Colonic mucosa (tissue), 4 donors: Measurements from ENCODE around the gene STK32C. TPM values are rescaled to one million over a fixed set of nuclear protein-coding genes. Genes with fewer than 3 reads are reported as not detected.
"Not testable (repeated sequence)": the region's sequence is repeated elsewhere in the genome, so short reads cannot be mapped to it uniquely, and the experiment has no call there.

Experiments used
- DNase-seq: peaks from one replicate; pipeline ENCODE4 v3.0.0-alpha.2; 2020
- H3K27ac ChIP-seq: fragments of 200-600 bp; one replicate; pipeline ENCODE4 v1.8.0; 2021
- H3K27me3 ChIP-seq: fragments of 200-600 bp; one replicate; pipeline ENCODE4 v1.8.0; 2021
- H3K36me3 ChIP-seq: fragments of 200-600 bp; one replicate; pipeline ENCODE4 v1.8.0; 2021
- H3K4me1 ChIP-seq: fragments of 200-600 bp; one replicate; pipeline ENCODE4 v1.8.0; 2021; ENCODE audit warnings: mild to moderate bottlenecking
- H3K4me3 ChIP-seq: fragments of 200-600 bp; one replicate; pipeline ENCODE4 v1.8.0; 2021
- H3K9ac ChIP-seq, 2 donors: one replicate each; pipeline ENCODE4 v1.7.0; 2013; ENCODE audit warnings: control low read depth in 2 of 2, low read depth in 2 of 2, low read length in 2 of 2
- H3K9me3 ChIP-seq: fragments of 200-600 bp; one replicate; pipeline ENCODE4 v1.8.0; 2021
- intact Hi-C: fragments of 100-400 bp; cut with DNase I; formaldehyde crosslinking; loops from one replicate; pipeline ENCODE4 v1.14.1; 2022
- total RNA-seq, 2 donors: library from RNA; stranded (reverse); fragmentation: NEBNext Ultra II Directional in 1 of 2; extraction: Animal tissue kit (Norgen Biotek cat#: 25700) in 1 of 2; gene quantifications; one replicate each; pipeline ENCODE4 v1.2.1, GENCODE V29; 2021
- TF ChIP-seq, protein P1 (sequence below): fragments of 200-600 bp; IDR thresholded peaks from one replicate; pipeline ENCODE4 v1.8.0; 2022; ENCODE audit warnings: antibody characterized with exemption, mild to moderate bottlenecking
- donor health status: healthy.
- donor health status: DM: no; HTN: no; CAD: no.
- donor health status: DM: no; HTN: no; CAD: no.

The STK32C gene
- total RNA-seq, 2 donors from 2014 or later, result 9.2 to 14.5 TPM

DNA sequence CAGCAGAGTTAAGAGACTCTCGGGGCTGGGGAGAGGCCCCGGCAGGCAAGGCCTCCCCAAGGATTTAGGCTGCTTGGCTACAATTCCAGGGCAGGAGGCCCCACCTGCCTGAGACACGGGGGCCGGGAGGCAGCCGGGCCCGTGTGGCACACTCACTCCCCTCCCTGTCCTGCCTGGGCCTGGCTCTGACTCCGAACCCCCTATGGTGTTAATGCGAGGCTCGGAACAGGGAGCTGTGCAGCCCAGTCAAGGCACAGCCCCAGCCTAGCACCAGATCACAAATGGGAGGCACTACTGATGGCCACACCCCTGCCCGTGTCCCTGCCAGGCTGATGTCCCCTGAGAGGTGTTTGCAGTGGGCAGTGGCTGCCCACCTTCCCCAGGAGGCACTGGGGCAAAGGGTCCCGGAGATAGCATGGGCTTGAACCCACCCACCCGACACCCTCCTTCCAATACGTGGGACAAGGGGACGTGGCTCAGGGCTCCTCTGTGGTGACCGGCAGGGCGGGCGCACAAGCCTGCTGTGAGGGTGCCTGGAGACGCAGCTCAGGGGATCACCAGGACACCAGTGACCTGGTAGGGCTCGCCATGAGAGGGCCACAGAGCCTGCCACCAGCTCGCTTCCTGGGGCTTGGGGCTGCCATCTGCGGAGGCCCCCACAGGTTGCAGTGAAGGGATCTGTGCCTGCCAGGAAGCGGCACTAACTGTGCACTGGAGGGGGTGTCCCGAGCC lies 84.0 kb downstream of the STK32C start:
- Histone ChIP-seq H3K9me3 (no peaks in the 10 kb centered on the region), H3K27ac (no peak overlapping the region), H3K36me3 (no peaks in the 10 kb centered on the region), H3K27me3 (no peaks in the 10 kb centered on the region), H3K9ac (peak overlapping the region in 1 of 2 donors; percentile 24), H3K4me3 (no peak overlapping the region), H3K4me1 (no peaks in the 10 kb centered on the region)
- no peak for DNase-seq
- intact Hi-C loops, result loop anchor here (2.0 to 10.0 kb wide), 3 partner anchors 129 to 421 kb away; no protein-coding TSS in a partner anchor
- TF ChIP-seq, protein P1, sequence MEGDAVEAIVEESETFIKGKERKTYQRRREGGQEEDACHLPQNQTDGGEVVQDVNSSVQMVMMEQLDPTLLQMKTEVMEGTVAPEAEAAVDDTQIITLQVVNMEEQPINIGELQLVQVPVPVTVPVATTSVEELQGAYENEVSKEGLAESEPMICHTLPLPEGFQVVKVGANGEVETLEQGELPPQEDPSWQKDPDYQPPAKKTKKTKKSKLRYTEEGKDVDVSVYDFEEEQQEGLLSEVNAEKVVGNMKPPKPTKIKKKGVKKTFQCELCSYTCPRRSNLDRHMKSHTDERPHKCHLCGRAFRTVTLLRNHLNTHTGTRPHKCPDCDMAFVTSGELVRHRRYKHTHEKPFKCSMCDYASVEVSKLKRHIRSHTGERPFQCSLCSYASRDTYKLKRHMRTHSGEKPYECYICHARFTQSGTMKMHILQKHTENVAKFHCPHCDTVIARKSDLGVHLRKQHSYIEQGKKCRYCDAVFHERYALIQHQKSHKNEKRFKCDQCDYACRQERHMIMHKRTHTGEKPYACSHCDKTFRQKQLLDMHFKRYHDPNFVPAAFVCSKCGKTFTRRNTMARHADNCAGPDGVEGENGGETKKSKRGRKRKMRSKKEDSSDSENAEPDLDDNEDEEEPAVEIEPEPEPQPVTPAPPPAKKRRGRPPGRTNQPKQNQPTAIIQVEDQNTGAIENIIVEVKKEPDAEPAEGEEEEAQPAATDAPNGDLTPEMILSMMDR, result no peak

DNA sequence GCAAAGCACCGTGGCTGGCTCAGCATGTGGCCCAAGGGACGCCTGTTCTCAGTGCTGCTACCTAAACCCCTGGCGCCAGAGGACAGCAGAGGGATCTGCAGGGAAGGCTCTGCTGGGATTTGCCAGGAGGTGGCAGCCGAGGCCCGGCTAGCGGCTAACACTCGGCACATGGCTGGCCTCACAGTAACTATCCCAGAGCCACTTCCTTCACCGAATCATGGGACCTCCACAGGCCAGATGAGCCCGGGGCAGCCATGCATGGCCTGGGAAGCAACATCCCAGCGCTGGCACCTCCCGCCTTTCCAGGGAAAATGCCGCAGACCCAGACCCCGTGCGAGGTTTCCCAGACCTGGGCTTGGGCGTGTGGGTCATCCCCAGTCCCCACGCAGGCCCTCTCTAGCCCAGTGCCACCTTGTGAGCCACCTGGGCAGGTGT lies 84.6 kb downstream of the STK32C start:
- DNase-seq, result peak; percentile 80
- intact Hi-C loops, result loop anchor here (2.0 to 10.0 kb wide), 2 partner anchors 232 to 422 kb away; no protein-coding TSS in a partner anchor
- peak overlapping the region in 1 of 2 donors; percentile 24 for H3K9ac ChIP-seq
- no peaks in the 10 kb centered on the region for H3K27me3 ChIP-seq
- H3K4me1 ChIP-seq, result no peaks in the 10 kb centered on the region
- no peak overlapping the region for H3K4me3 ChIP-seq
- TF ChIP-seq, protein P1, result peak; percentile 86
- H3K27ac ChIP-seq, result no peak overlapping the region
- no peaks in the 10 kb centered on the region for H3K9me3 ChIP-seq
- no peaks in the 10 kb centered on the region for H3K36me3 ChIP-seq

DNA sequence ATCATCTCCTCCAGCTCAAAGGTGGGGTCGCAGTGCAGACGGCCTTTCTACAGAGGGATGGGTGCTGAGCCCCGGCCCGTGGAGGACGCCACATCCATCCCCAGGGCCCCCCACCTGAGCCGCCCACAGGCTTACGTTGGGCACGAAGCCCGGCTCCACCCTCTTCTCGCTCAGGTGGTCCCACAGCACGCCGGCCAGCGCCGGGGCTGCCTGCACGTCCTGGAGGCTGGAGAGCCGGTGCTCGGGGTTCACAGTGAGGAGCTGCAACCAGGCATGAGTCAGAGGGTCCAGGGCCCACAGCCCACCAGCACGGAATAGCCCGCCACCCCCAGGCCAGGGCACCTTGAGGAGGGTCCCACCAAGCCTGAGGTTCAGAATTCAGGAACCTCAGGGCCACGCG lies 85.0 kb downstream of the STK32C start:
- Histone ChIP-seq H3K4me3 (no peak overlapping the region), H3K4me1 (no peaks in the 10 kb centered on the region)

DNA sequence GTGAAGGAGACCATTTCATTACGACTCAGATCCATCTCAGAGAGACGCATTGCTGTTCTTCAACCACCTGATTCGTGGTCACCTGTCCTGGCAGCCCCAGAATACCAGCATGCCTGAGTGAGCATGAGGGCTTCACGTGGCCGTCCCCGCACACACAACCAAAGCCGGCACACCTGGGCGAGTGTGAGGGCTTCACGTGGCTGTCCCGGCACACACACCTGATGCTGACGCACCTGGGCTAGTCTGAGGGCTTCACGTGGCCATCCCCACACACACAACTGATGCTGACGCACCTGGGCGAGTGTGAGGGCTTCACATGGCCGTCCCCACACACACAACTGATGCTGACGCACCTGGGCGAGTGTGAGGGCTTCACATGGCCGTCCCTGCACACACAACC lies 86.8 kb downstream of the STK32C start:
- H3K9me3 ChIP-seq, H3K4me1 ChIP-seq, H3K36me3 ChIP-seq, DNase-seq, H3K9ac ChIP-seq, H3K27me3 ChIP-seq, H3K4me3 ChIP-seq, H3K27ac ChIP-seq: not testable (repeated sequence)
- intact Hi-C loops, result loop anchor here (10.0 kb wide), 1 partner anchor 424 kb away; no protein-coding TSS in a partner anchor

More for the DNA sequence above, 85.0 kb downstream of the STK32C start:
- TF ChIP-seq, protein P1, result no peak
- Histone ChIP-seq H3K27ac (no peak overlapping the region), H3K9me3 (no peaks in the 10 kb centered on the region), H3K36me3 (no peaks in the 10 kb centered on the region), H3K9ac (no peak overlapping the region), H3K27me3 (no peaks in the 10 kb centered on the region)
- DNase-seq, result no peak
- intact Hi-C loops, result loop anchor here (2.0 to 10.0 kb wide), 2 partner anchors 232 to 422 kb away; no protein-coding TSS in a partner anchor

DNA sequence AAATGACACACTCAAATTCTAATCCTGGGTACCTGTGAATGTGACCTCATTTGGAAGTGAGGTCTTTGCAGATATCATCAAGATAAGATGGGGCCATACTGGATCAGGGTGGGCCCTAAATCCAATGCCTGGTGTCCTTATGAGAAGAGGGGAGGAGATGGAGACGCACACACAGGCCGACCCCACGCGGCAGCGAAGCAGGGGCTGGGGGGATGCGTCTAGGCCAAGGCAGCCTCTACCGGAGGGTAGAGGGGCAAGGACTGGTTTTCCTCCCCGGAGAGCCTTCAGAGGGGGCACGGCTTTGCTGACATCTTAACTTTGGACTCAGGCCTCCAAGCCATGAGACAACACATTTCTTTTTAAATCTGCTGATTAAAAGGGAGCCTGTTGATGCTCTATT lies 87.7 kb downstream of the STK32C start:
- no peak for DNase-seq
- intact Hi-C loops, result loop anchor here (10.0 kb wide), 1 partner anchor 425 kb away; no protein-coding TSS in a partner anchor
- H3K9ac ChIP-seq, result no peak overlapping the region
- no peaks in the 10 kb centered on the region for H3K9me3 ChIP-seq
- H3K4me3 ChIP-seq, result no peak overlapping the region
- no peaks in the 10 kb centered on the region for H3K36me3 ChIP-seq
- no peak overlapping the region for H3K27ac ChIP-seq
- H3K4me1 ChIP-seq, result no peaks in the 10 kb centered on the region
- TF ChIP-seq, protein P1, result no peak
- H3K27me3 ChIP-seq, result no peaks in the 10 kb centered on the region

DNA sequence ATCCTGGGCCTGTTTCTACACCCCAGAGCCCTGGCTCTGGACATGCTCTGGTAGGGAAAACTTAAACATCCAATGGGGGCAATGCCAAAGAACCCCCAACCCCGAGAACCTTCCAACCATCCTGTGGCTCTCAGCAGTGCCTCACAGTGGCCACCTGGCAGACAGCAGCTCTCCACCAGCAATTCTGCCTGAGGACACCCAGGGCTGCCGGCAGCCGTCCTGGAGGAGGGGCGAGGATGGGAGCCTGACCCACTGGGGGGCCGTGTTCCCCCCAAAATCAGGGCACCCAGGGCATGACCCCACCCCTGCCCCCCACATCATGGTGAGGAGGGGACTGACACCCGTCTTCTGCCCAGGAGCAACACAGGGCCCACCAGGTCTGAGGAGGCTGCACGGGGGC lies 88.3 kb downstream of the STK32C start:
- no peak overlapping the region for H3K4me3 ChIP-seq
- H3K36me3 ChIP-seq, result no peaks in the 10 kb centered on the region
- H3K9me3 ChIP-seq, result no peaks in the 10 kb centered on the region

DNA sequence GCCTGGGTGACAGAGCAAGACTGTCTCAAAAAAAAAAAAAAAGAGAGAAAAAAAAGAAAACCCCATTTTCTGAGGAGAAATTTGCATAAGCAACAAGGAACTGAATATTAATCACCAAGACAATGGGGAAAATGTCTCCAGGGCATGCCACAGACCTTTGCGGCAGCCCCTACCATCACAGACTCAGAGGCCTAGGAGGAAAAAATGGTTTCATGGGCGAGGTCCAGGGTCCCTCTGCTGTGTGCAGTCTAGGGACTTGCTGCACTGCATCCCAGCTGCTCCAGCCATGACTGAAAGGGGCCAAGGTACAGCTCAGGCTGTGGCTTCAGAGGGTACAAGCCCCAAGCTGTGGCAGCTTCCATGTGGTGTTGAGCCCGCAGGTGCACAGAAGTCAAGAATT lies 91.3 kb downstream of the STK32C start:
- intact Hi-C loops, H3K9me3 ChIP-seq, H3K4me3 ChIP-seq, H3K4me1 ChIP-seq, H3K9ac ChIP-seq, DNase-seq, H3K36me3 ChIP-seq, H3K27ac ChIP-seq, H3K27me3 ChIP-seq: not testable (repeated sequence)

More for the DNA sequence above, 88.3 kb downstream of the STK32C start:
- Histone ChIP-seq H3K9ac (no peak overlapping the region), H3K27me3 (no peaks in the 10 kb centered on the region), H3K4me1 (no peaks in the 10 kb centered on the region), H3K27ac (no peak overlapping the region)
- DNase-seq, result no peak
- intact Hi-C loops, result no loop called here
- TF ChIP-seq, protein P1, result no peak
